ENCODE measurements around the gene P4HB. TPM values are rescaled to one million over a fixed set of nuclear protein-coding genes. Genes with fewer than 3 reads are reported as not detected.

P4HB gene
- total and polyA plus RNA-seq, 2 experiments from 2014 or later = 206 to 620 TPM

- Histone ChIP-seq H3K4me1 (ENCODE audit: insufficient read depth) (peaks cover 5% of the 10 kb centered on the region), H3K9me2 (ENCODE audit: insufficient read depth) (no peaks in the 10 kb centered on the region), H3K27me3 (ENCODE audit: insufficient read depth) (no peaks in the 10 kb centered on the region), H4K20me1 (replicated peaks; ENCODE audit: insufficient read depth) (no peaks in the 10 kb centered on the region), H2AFZ (no peak overlapping the region), H3K4me3 (no peak overlapping the region), H3K36me3 (ENCODE audit: insufficient read depth) (no peaks in the 10 kb centered on the region), H3K79me2 (replicated peaks; ENCODE audit: insufficient read depth) (no peaks in the 10 kb centered on the region), H3F3A (replicated peaks; ENCODE audit: low read depth) (peaks cover 3% of the 10 kb centered on the region; the same call in 1 of the 2 replicates), H3K27ac (ENCODE audit: low read depth) (no peak overlapping the region), H3K4me2 (no peak overlapping the region)
- TF ChIP-seq STAT1 (IDR thresholded peaks at IDR 0.05; ENCODE audit: unreplicated experiment) = no peak
- no peak for TF ChIP-seq CREB1 (CRISPR knock-in tag; IDR thresholded peaks at IDR 0.05; ENCODE audit: low read depth)
- TF ChIP-seq ETS1 (IDR thresholded peaks at IDR 0.05) = no peak
- TF ChIP-seq ZNF462 (CRISPR knock-in tag; IDR thresholded peaks at IDR 0.05) = no peak
- TF ChIP-seq EZH2phosphoT487 (IDR thresholded peaks at IDR 0.05; ENCODE audit: unreplicated experiment) = no peak
- no peak for TF ChIP-seq ZNF114 (CRISPR knock-in tag; IDR thresholded peaks at IDR 0.05)
- no peak for TF ChIP-seq CTCF (conservative IDR thresholded peaks at IDR 0.05; ENCODE audit: low read depth in 2 of 2)
- TF ChIP-seq EZH2 (IDR thresholded peaks at IDR 0.05; ENCODE audit: low read depth, unreplicated experiment) = no peak
- peaks cover 3% of the 10 kb centered on the region for H3K27me3 Mint-ChIP-seq (ENCODE audit: insufficient read depth, low read depth, poor library complexity)
- no peak overlapping the region; the same call in 2 of the 3 replicates for H3K4me3 Mint-ChIP-seq
- no peak for ATAC-seq
- no peaks in the 10 kb centered on the region for H3K36me3 Mint-ChIP-seq (ENCODE audit: low read depth)
- no peaks in the 10 kb centered on the region for H3K9me3 Mint-ChIP-seq
- no peak for DNase-seq (ENCODE audit: low spot score)
- no peak overlapping the region for H3K27ac Mint-ChIP-seq
- peaks cover 3% of the 10 kb centered on the region for H3K4me1 Mint-ChIP-seq
These were observed 42.6 kb downstream of the P4HB start for GRCh38 chr17:81817758-81818147.

Measured in GM23338 (cell line).